Mesenchymal stem cell (in vitro differentiated cells and primary cell): Measurements from ENCODE around the gene FAM20B.

ENCODE experiments used
- DNase-seq: peaks from one replicate; pipeline ENCODE4 v3.0.0-alpha.2; 2013
- H2AFZ ChIP-seq: one replicate; pipeline ENCODE4 v1.6.1; 2013; ENCODE audit warnings: low read depth, mild to moderate bottlenecking, control low read depth, inconsistent platforms, low read length, moderate library complexity
- H2AK5ac ChIP-seq: 2 replicates; pipeline ENCODE4 v1.6.1; 2013; ENCODE audit warnings: low read length, moderate library complexity, mild to moderate bottlenecking, inconsistent platforms; ENCODE audit not compliant: severe bottlenecking
- H2BK120ac ChIP-seq: one replicate; pipeline ENCODE4 v1.6.1; 2013; ENCODE audit warnings: low read depth, mild to moderate bottlenecking, inconsistent platforms, low read length, moderate library complexity
- H2BK12ac ChIP-seq, 2 experiments: one replicate each; pipeline ENCODE4 v1.6.1; 2013; ENCODE audit warnings: inconsistent platforms in 2 of 2, low read length in 2 of 2, mild to moderate bottlenecking in 2 of 2, moderate library complexity in 2 of 2, control low read depth in 1 of 2
- H2BK15ac ChIP-seq: one replicate; pipeline ENCODE4 v1.6.1; 2013; ENCODE audit warnings: mild to moderate bottlenecking, low read depth, inconsistent platforms; ENCODE audit not compliant: poor library complexity, severe bottlenecking
- H2BK5ac ChIP-seq: 2 replicates; pipeline ENCODE4 v1.6.1; 2013; ENCODE audit warnings: low read depth, mild to moderate bottlenecking, low read length, control low read depth, inconsistent platforms; ENCODE audit not compliant: poor library complexity, severe bottlenecking
- H3K14ac ChIP-seq, 2 experiments: one replicate each; pipeline ENCODE4 v1.6.1; 2013; ENCODE audit warnings: inconsistent platforms in 2 of 2, low read length in 2 of 2, control low read depth in 1 of 2, mild to moderate bottlenecking in 1 of 2, moderate library complexity in 1 of 2
- H3K18ac ChIP-seq, 2 experiments: one replicate each; pipeline ENCODE4 v1.6.1; 2013; ENCODE audit warnings: inconsistent platforms in 2 of 2, low read length in 2 of 2, control low read depth in 1 of 2, low read depth in 1 of 2, mild to moderate bottlenecking in 1 of 2
- H3K23ac ChIP-seq, 2 experiments: one replicate each; pipeline ENCODE4 v1.6.1; 2013; ENCODE audit warnings: inconsistent platforms in 2 of 2, low read length in 2 of 2, mild to moderate bottlenecking in 2 of 2, moderate library complexity in 2 of 2, control low read depth in 1 of 2
- H3K27ac ChIP-seq: 2 replicates; pipeline ENCODE4 v1.5.1; 2013; ENCODE audit warnings: mild to moderate bottlenecking, moderate library complexity, low read length, control low read depth, inconsistent platforms; ENCODE audit not compliant: poor library complexity, severe bottlenecking
- H3K27me3 ChIP-seq, 2 experiments: 2 replicates each; pipeline versions ENCODE4 v1.6.1 to v1.7.0; 2013; ENCODE audit warnings: low read length in 2 of 2, mild to moderate bottlenecking in 2 of 2, moderate library complexity in 2 of 2, control low read depth in 1 of 2, inconsistent platforms in 1 of 2; ENCODE audit not compliant: control insufficient read depth in 1 of 2, insufficient read depth in 1 of 2
- H3K36me3 ChIP-seq, 2 experiments: 2 replicates each; pipeline versions ENCODE4 v1.6.1 to v1.7.0; 2013; ENCODE audit warnings: low read length in 2 of 2, control low read depth in 1 of 2, inconsistent platforms in 1 of 2, low read depth in 1 of 2, mild to moderate bottlenecking in 1 of 2; ENCODE audit not compliant: insufficient read depth in 2 of 2, control insufficient read depth in 1 of 2
- H3K4ac ChIP-seq, 2 experiments: one replicate each; pipeline ENCODE4 v1.6.1; 2013; ENCODE audit warnings: inconsistent platforms in 2 of 2, low read length in 2 of 2, mild to moderate bottlenecking in 2 of 2, moderate library complexity in 2 of 2, control low read depth in 1 of 2, low read depth in 1 of 2
- H3K4me1 ChIP-seq: 2 replicates; pipeline ENCODE4 v1.6.1; 2013; ENCODE audit warnings: low read depth, low read length, control low read depth; ENCODE audit not compliant: control insufficient read depth, insufficient read depth
- H3K4me2 ChIP-seq: 2 replicates; pipeline ENCODE4 v1.6.1; 2013; ENCODE audit warnings: low read length, mild to moderate bottlenecking, inconsistent platforms; ENCODE audit not compliant: poor library complexity, severe bottlenecking
- H3K4me3 ChIP-seq, 2 experiments: 2 replicates each; pipeline versions ENCODE4 v1.5.1 to v1.7.0; 2013; ENCODE audit warnings: low read length in 2 of 2, mild to moderate bottlenecking in 2 of 2, control low read depth in 1 of 2, low read depth in 1 of 2; ENCODE audit not compliant: insufficient read depth in 1 of 2
- H3K79me1 ChIP-seq: replicated peaks from 2 replicates; pipeline ENCODE4 v1.6.1; 2013; ENCODE audit warnings: mild to moderate bottlenecking, control low read depth, low read length, inconsistent platforms; ENCODE audit not compliant: poor library complexity, severe bottlenecking
- H3K9ac ChIP-seq: 2 replicates; pipeline ENCODE4 v1.7.0; 2013; ENCODE audit warnings: mild to moderate bottlenecking, low read length, moderate library complexity
- H3K9me3 ChIP-seq: 2 replicates; pipeline ENCODE4 v1.7.0; 2013; ENCODE audit warnings: mild to moderate bottlenecking, low read length; ENCODE audit not compliant: control insufficient read depth
- H4K8ac ChIP-seq: one replicate; pipeline ENCODE4 v1.6.1; 2013; ENCODE audit warnings: inconsistent platforms, mild to moderate bottlenecking, low read length, moderate library complexity
- H4K91ac ChIP-seq: one replicate; pipeline ENCODE4 v1.6.1; 2013; ENCODE audit warnings: mild to moderate bottlenecking, low read length, inconsistent platforms
- WGBS: methylation state at CpG from one replicate; pipeline ENCODE4 v1.1.7; 2013; ENCODE audit warnings: mixed read lengths; 5-methylcytosine and 5-hydroxymethylcytosine counted together

Gene FAM20B

DNA sequence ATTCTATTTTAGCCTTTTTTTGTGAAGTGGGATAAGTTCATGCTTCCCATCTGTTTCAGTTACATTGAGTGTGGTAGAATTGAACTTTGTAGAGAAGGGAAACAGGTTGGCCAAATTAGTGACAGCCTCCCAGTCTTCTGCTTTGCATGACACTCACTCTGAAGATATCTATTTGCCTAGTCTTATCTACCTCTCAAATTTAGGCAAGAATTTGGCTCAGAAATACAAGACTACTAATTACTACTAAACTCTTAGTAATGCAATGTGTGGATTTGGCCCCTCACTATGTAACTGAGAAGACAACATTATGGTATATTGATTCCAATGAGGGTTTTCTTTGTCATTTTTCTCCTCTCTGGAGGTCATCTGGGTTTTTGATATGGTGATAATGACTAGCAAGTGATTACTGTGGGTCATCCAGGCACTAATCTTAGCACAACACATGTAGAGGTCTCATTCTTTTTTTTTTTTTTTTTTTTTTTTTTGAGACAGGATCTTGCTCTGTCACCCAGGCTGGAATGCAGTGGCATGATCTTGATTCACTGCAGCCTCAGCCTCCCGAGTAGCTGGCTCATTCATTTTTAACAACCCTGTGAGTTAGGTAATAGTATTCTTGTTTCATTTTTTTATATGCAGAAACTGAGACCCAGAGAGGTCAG, 6.3 kb downstream of the FAM20B start:
- Histone ChIP-seq H3K36me3 (peaks cover 0 to 2% of the 10 kb centered on the region in 2 experiments), H3K4me2 (no peak overlapping the region), H3K23ac (no peak overlapping the region), H3K4ac (no peak overlapping the region), H3K79me1 (peaks cover 22% of the 10 kb centered on the region), H2BK5ac (no peak overlapping the region), H2BK15ac (no peak overlapping the region), H3K14ac (no peak overlapping the region), H4K8ac (no peak overlapping the region), H2AFZ (no peak overlapping the region), H2BK12ac (no peak overlapping the region), H3K27ac (no peak overlapping the region), H3K9ac (peak overlapping the region; percentile 83), H4K91ac (no peak overlapping the region), H3K4me3 (peak overlapping the region in 1 of 2 experiments; percentile 33), H2AK5ac (no peak overlapping the region), H2BK120ac (no peak overlapping the region), H3K27me3 (no peaks in the 10 kb centered on the region), H3K9me3 (no peaks in the 10 kb centered on the region), H3K18ac (no peak overlapping the region), H3K4me1 (peaks cover 2% of the 10 kb centered on the region)
- no CpG with 5 or more reads among the region's 1 CpG for WGBS
- DNase-seq: peak; percentile 40

DNA sequence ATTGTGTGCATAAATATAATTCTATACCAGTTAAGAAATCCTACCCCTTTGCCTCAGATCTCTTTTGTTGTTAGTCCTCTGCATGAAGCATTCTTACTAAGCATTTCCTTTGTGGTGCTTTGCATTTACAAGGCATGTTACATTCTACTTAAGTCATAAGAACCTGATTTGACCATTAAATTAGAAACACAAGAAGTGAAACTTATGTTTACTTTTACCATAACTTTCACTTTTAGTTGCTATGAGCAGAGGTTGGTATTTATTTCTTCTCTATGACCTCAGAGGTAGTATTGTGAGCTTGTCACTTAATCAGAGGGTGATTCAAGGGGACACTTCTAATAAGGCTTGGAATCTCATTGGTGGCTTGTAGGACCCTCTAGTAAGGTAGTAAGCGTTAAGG, 9.0 kb downstream of the FAM20B start:
- Histone ChIP-seq H3K14ac (no peak overlapping the region), H3K4me1 (peaks cover 5% of the 10 kb centered on the region), H2BK15ac (no peak overlapping the region), H4K8ac (no peak overlapping the region), H2BK12ac (no peak overlapping the region), H3K9ac (peak overlapping the region; percentile 74), H2BK120ac (no peak overlapping the region), H3K23ac (no peak overlapping the region), H3K4ac (no peak overlapping the region), H2AFZ (no peak overlapping the region), H3K4me3 (no peak overlapping the region), H3K18ac (no peak overlapping the region), H2BK5ac (no peak overlapping the region), H3K36me3 (peaks cover 0 to 2% of the 10 kb centered on the region in 2 experiments), H3K27me3 (no peaks in the 10 kb centered on the region), H3K27ac (no peak overlapping the region), H3K9me3 (no peaks in the 10 kb centered on the region), H2AK5ac (no peak overlapping the region), H3K4me2 (no peak overlapping the region), H3K79me1 (peaks cover 25% of the 10 kb centered on the region), H4K91ac (no peak overlapping the region)
- WGBS: 93% methylated on average over 1 of the region's 1 CpG
- peak; percentile 78 for DNase-seq

DNA sequence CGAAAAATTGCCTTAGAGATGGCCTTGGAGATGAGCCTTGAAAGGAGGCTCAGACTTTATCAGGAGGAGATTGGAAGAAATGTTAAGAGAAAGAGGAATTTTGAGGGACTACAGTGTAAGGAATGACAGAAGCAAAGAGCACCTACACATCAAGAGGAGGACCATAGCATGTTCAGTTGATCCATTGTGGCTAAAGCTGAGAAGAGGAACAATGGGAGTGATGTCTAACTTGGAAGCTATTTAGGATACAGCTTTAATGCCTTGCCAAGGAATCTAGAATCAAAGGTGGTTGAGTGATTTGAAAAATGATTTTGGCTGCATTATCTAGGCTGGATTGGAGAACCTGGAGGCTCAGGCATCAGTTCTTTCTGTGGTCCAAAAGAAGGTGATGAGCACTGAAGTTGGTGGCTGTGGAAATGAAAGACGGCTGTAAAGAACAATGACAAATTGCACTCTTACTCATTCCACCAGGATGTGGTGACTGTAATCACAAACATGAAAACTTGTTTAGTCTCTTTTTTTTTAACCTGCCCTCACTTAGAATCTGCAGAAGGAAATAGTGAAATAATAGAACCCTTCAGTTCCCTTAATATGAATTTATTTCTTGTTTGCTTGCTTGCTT, 11.3 kb downstream of the FAM20B start:
- Histone ChIP-seq H2AK5ac (no peak overlapping the region), H2AFZ (no peak overlapping the region)

DNA sequence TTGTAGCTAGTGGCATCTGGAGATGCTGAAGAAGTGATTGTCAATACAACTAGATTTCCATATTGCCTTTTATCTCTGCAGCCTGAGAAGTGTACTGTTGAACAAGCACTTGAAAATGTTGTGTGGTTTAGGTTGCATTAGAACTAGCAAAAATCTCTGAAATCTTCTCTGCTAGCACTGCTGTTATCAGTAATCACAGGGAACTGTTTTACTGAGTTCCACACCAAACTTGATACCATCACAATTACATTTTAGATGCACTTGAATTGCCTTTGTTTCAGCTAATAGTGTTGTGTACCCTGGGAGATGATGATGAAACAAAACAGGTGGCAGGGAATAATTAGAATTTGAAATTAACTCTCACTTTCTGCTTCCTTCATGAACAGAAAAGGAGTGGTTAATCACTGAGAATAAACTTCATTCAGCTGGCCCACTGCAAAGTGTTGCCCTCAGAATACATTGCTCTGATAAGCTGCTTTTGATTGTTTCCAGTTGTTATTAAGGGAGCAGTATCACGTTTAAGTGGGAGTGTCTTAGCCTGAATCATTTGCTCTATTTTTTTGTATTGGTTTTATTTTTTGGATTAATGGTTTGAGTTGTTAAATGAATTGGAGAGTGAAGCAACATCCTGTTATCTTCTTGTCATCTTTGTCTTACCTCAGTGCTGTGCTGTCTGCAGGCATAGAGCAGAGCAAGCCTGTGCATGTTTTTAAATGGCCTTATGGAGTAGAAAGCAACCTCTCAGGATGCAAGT, 13.0 kb downstream of the FAM20B start:
- 38% methylated on average over 1 of the region's 1 CpG for WGBS

More for the DNA sequence above, 11.3 kb downstream of the FAM20B start:
- Histone ChIP-seq H2BK5ac (no peak overlapping the region), H3K27me3 (no peaks in the 10 kb centered on the region), H2BK15ac (no peak overlapping the region), H3K9ac (no peak overlapping the region), H3K4me1 (peaks cover 5% of the 10 kb centered on the region), H3K4me3 (no peak overlapping the region), H3K79me1 (peaks cover 23% of the 10 kb centered on the region), H4K8ac (no peak overlapping the region), H3K36me3 (peaks cover 0 to 3% of the 10 kb centered on the region in 2 experiments), H2BK12ac (peak overlapping the region in 1 of 2 experiments; percentile 42), H3K14ac (no peak overlapping the region), H3K18ac (peak overlapping the region in 1 of 2 experiments; percentile 56), H2BK120ac (no peak overlapping the region), H4K91ac (no peak overlapping the region), H3K4ac (no peak overlapping the region), H3K9me3 (no peaks in the 10 kb centered on the region), H3K23ac (no peak overlapping the region), H3K4me2 (no peak overlapping the region), H3K27ac (no peak overlapping the region)
- WGBS: 95% methylated on average over 1 of the region's 2 CpGs
- peak; percentile 37 for DNase-seq

More for the DNA sequence above, 13.0 kb downstream of the FAM20B start:
- peak overlapping the region; percentile 33 for H3K9ac ChIP-seq
- H3K4me1 ChIP-seq: peaks cover 8% of the 10 kb centered on the region
- H4K8ac ChIP-seq: no peak overlapping the region
- no peak overlapping the region for H2BK15ac ChIP-seq
- H3K27me3 ChIP-seq: no peaks in the 10 kb centered on the region
- no peak overlapping the region for H3K14ac ChIP-seq
- H2AFZ ChIP-seq: no peak overlapping the region
- no peak overlapping the region for H2BK12ac ChIP-seq
- no peak overlapping the region for H3K4ac ChIP-seq
- DNase-seq: no peak
- no peak overlapping the region for H2BK5ac ChIP-seq
- no peak overlapping the region for H3K4me2 ChIP-seq
- H3K4me3 ChIP-seq: no peak overlapping the region
- peaks cover 35% of the 10 kb centered on the region for H3K79me1 ChIP-seq
- H3K36me3 ChIP-seq: peaks cover 0 to 6% of the 10 kb centered on the region in 2 experiments
- no peak overlapping the region for H2AK5ac ChIP-seq
- H3K18ac ChIP-seq: no peak overlapping the region
- H3K23ac ChIP-seq: no peak overlapping the region
- no peak overlapping the region for H2BK120ac ChIP-seq
- H3K27ac ChIP-seq: no peak overlapping the region
- no peaks in the 10 kb centered on the region for H3K9me3 ChIP-seq
- H4K91ac ChIP-seq: no peak overlapping the region
